ENCODE results near the gene LONRF2. TPM values are rescaled to one million over a fixed set of nuclear protein-coding genes. Genes with fewer than 3 reads are reported as not detected.

LONRF2 gene
- total RNA-seq: under 0.01 TPM in 1 of 2 replicates, not detected in the other

DNA sequence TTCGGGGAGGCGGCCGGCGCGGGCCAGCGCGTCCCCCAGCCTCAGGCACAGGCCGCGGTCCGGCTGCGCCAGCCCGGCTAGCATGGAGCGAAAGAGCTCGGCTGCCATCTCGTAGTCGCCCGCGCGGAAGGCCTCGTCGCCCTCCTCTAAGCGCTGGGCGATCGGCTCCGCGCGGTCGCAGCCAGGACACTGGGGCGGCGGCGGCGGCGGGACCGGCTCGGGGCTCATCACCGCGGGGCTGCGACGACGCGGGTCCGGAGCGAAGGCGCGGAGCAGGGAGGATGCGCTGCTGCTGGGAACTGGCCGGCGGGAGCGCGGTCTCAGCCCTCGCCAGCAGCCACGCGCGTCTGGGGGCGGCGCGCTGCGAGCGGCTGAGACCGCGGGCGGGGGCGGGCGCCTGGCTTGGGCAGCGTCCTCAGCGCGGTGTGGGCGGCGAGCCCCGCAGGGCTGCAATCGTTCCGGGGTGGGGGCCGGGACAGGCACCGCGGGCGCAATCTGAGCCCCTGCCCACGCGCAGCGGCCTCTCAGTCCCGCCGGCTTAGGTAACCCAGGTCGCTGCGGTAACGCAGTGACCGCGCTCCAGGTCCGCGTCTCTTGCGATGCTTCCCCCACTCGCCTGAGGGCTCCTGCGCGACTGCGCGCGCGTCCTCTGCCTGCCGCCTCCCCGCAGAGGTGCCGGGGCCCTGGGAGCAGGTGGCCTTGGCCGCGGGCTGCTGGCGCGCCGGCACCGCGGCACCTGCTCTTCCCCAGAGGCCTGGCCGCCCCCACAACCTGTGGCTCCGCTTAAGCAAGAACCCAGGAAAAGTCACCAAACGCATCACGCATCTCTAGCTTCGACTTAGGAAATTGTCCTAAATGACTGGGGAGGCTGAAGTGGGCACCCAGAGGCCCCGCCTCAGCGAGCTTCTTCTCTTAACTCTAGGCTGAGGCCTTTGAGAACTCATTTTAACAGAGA lies at the start of gene LONRF2:
Gene LONRF2 (minus strand): TSS at position 636 of the 955 bp plus-strand sequence. CDS start 408 bp downstream, at position 228.

Other genes with a start within 250 kb of the LONRF2 start
- gene AFF3, start 179.9 kb downstream of the LONRF2 start, total RNA-seq: under 0.01 TPM in 1 of 2 replicates, not detected in the other
- gene CHST10, start 95.2 kb upstream of the LONRF2 start, total RNA-seq: 0.43 and 1.2 TPM in 2 replicates
- gene NMS, start 148.0 kb upstream of the LONRF2 start, total RNA-seq: not detected in 2 replicates
- 13.9 and 20.5 TPM in 2 replicates for gene PDCL3, start 240.5 kb upstream of the LONRF2 start, total RNA-seq

Measured in tracheal epithelial cell (primary cell).